Neural cell (in vitro differentiated cells): ENCODE data around the gene RPS18. TPM values are rescaled to one million over a fixed set of nuclear protein-coding genes. Genes with fewer than 3 reads are reported as not detected.

Experiments used
- H2AFZ ChIP-seq: fragments of 200-600, 300-800 bp; sonication (generic), shearing (Covaris generic); 2 replicates; pipeline ENCODE4 v1.6.0; 2014; ENCODE audit warnings: low read depth, mild to moderate bottlenecking, antibody characterized with exemption, low read length, moderate library complexity
- H3F3A ChIP-seq: fragments of 200-600 bp; shearing (Covaris generic); 2 replicates; pipeline ENCODE4 v1.6.1; 2016; ENCODE audit warnings: mild to moderate bottlenecking, moderate library complexity, mixed read lengths, antibody characterized with exemption, low read length; ENCODE audit not compliant: insufficient read depth, poor library complexity, severe bottlenecking
- H3K27ac ChIP-seq: fragments of 200-600, 300-800 bp; sonication (generic), shearing (Covaris generic); 2 replicates; pipeline ENCODE4 v1.5.1; 2014; ENCODE audit warnings: mild to moderate bottlenecking, low read length, moderate library complexity
- H3K27me3 ChIP-seq: fragments of 300-800, 200-600 bp; sonication (generic), shearing (Covaris generic); 2 replicates; pipeline ENCODE4 v1.6.0; 2014; ENCODE audit warnings: mild to moderate bottlenecking, low read depth, low read length, moderate library complexity; ENCODE audit not compliant: insufficient read depth
- H3K36me3 ChIP-seq: fragments of 300-800, 200-600 bp; sonication (generic), shearing (Covaris generic); 2 replicates; pipeline ENCODE4 v1.5.1; 2014; ENCODE audit warnings: mild to moderate bottlenecking, antibody characterized with exemption, low read length, moderate library complexity; ENCODE audit not compliant: insufficient read depth
- H3K4me2 ChIP-seq: fragments of 300-800, 200-600 bp; sonication (generic), shearing (Covaris generic); 2 replicates; pipeline ENCODE4 v1.6.0; 2014; ENCODE audit warnings: mild to moderate bottlenecking, low read length
- H3K4me3 ChIP-seq: fragments of 300-800, 200-600 bp; sonication (generic), shearing (Covaris generic); 2 replicates; pipeline ENCODE4 v1.5.1; 2014; ENCODE audit warnings: mild to moderate bottlenecking, low read length, moderate library complexity
- H3K79me2 ChIP-seq: fragments of 200-600 bp; shearing (Covaris generic); replicated peaks from 2 replicates; pipeline ENCODE4 v1.6.0; 2014; ENCODE audit warnings: mild to moderate bottlenecking, low read length, moderate library complexity; ENCODE audit not compliant: insufficient read depth
- H3K9ac ChIP-seq: fragments of 300-800, 200-600 bp; sonication (generic), shearing (Covaris generic); 2 replicates; pipeline ENCODE4 v1.6.1; 2016; ENCODE audit warnings: mild to moderate bottlenecking, low read length, mixed read lengths
- H3K9me2 ChIP-seq: fragments of 200-600 bp; shearing (Covaris generic); 2 replicates; pipeline ENCODE4 v1.6.1; 2016; ENCODE audit warnings: mild to moderate bottlenecking, low read length, mixed read lengths; ENCODE audit not compliant: insufficient read depth
- H3K9me3 ChIP-seq: fragments of 200-600, 300-800 bp; sonication (generic), shearing (Covaris generic); 2 replicates; pipeline ENCODE4 v1.6.1; 2016; ENCODE audit warnings: mild to moderate bottlenecking, mixed run types, low read length, moderate library complexity, mixed read lengths
- H4K20me1 ChIP-seq: fragments of 200-600 bp; shearing (Covaris generic); 2 replicates; pipeline ENCODE4 v1.6.1; 2016; ENCODE audit warnings: mild to moderate bottlenecking, mixed run types; ENCODE audit not compliant: insufficient read depth
- EP300 ChIP-seq: fragments of 450-650 bp; conservative IDR thresholded peaks from 2 replicates; pipeline ENCODE4 v1.6.1; 2014; ENCODE audit warnings: antibody characterized with exemption, mild to moderate bottlenecking, moderate library complexity; ENCODE audit not compliant: poor library complexity, severe bottlenecking
- EZH2 ChIP-seq: fragments of 200-600, 300-800 bp; shearing (Covaris generic), sonication (generic); IDR thresholded peaks from 2 replicates; pipeline ENCODE4 v1.6.1; 2014; ENCODE audit warnings: antibody characterized with exemption, low read length, borderline replicate concordance, mild to moderate bottlenecking; ENCODE audit not compliant: insufficient read depth, poor library complexity, severe bottlenecking
- MXI1 ChIP-seq: fragments of 450-650 bp; conservative IDR thresholded peaks from 2 replicates; pipeline ENCODE4 v1.6.1; 2014; ENCODE audit warnings: antibody characterized with exemption, mild to moderate bottlenecking; ENCODE audit not compliant: poor library complexity, severe bottlenecking
- POLR2AphosphoS5 ChIP-seq: IDR thresholded peaks from 2 replicates; pipeline ENCODE4 v1.6.1; 2012
- RAD21 ChIP-seq: fragments of 450-650 bp; conservative IDR thresholded peaks from 2 replicates; pipeline ENCODE4 v1.6.1; 2014; ENCODE audit warnings: antibody characterized with exemption, mild to moderate bottlenecking, moderate library complexity
- SMC3 ChIP-seq: fragments of 450-650 bp; conservative IDR thresholded peaks from 2 replicates; pipeline ENCODE4 v1.6.1; 2014; ENCODE audit warnings: antibody characterized with exemption, mild to moderate bottlenecking, moderate library complexity; ENCODE audit not compliant: poor library complexity
- TAF1 ChIP-seq: IDR thresholded peaks from 2 replicates; pipeline ENCODE4 v1.6.1; 2012; ENCODE audit warnings: low read depth
- polyA plus RNA-seq: library from polyadenylated mRNA; depleted of rRNA; stranded (reverse); fragments of >200 nt; gene quantifications from 2 replicates; pipeline ENCODE4 v1.2.3, GENCODE V29; 2014
- TF ChIP-seq, protein P1 (sequence below): IDR thresholded peaks from 2 replicates; pipeline ENCODE4 v1.6.1; 2012; ENCODE audit warnings: borderline replicate concordance
- TF ChIP-seq, protein P2 (sequence below): fragments of 450-650 bp; IDR thresholded peaks from 2 replicates; pipeline ENCODE4 v1.5.1; 2014; ENCODE audit warnings: antibody characterized with exemption, mild to moderate bottlenecking, moderate library complexity; ENCODE audit not compliant: poor library complexity, severe bottlenecking

Gene RPS18
- polyA plus RNA-seq, 1 donor from 2014 or later, result 2,078 TPM

DNA sequence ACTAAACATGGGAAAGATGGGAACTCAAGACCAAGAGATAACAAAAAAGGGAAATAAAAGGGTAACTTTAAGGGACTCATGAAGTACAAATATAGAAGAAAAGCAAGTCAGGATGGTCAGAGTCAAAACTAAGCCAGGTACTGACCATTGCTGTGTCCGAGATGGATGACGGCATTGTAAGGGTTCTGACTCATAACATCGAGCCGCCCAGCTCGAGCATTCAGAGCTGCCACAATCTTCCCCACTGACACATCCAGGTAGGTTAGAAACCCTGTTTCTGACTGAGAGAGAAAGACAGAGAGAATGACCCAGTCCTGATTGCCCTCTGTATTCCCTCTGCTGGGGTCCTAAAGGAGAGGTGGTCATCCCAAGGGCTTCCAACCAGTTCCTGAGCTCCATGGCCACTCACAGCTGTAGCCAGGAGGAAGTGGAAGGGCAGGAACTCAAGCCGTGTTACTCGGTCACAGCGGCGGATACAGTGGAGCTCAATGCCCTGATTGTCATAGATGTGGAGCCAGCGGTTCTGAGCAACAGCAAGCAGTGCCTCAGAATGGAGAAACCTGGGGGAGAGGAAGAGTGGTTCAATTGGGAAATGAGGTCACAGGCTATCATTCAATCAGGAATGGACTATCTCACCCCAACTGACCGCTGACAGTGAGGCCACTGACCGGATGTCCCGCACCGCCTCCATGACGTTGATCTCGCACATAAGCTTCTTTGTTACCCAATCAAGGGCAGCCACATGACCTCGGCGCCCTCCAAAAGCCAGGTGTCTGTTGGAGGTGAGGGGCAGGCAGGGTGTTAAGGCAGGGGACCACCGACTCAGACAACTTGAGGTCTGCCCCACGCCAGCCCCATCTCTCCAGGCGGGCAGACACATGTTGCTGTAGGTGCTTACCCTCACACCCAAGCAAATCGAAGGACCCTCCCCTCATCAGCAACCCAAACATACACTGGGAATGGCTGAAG lies 15.4 kb downstream of the RPS18 start:
- Histone ChIP-seq H3K9me2 (no peaks in the 10 kb centered on the region), H4K20me1 (no peaks in the 10 kb centered on the region), H2AFZ (no peak overlapping the region), H3K27me3 (no peaks in the 10 kb centered on the region), H3K9ac (no peak overlapping the region), H3K36me3 (no peaks in the 10 kb centered on the region), H3K27ac (no peak overlapping the region), H3K4me2 (no peak overlapping the region), H3K79me2 (peaks cover 11% of the 10 kb centered on the region), H3K9me3 (no peaks in the 10 kb centered on the region), H3K4me3 (no peak overlapping the region), H3F3A (no peaks in the 10 kb centered on the region)
- TF ChIP-seq TAF1 (no peak), POLR2AphosphoS5 (no peak), EZH2 (no peak), RAD21 (no peak), SMC3 (no peak), MXI1 (no peak), EP300 (no peak)
- TF ChIP-seq, protein P1, sequence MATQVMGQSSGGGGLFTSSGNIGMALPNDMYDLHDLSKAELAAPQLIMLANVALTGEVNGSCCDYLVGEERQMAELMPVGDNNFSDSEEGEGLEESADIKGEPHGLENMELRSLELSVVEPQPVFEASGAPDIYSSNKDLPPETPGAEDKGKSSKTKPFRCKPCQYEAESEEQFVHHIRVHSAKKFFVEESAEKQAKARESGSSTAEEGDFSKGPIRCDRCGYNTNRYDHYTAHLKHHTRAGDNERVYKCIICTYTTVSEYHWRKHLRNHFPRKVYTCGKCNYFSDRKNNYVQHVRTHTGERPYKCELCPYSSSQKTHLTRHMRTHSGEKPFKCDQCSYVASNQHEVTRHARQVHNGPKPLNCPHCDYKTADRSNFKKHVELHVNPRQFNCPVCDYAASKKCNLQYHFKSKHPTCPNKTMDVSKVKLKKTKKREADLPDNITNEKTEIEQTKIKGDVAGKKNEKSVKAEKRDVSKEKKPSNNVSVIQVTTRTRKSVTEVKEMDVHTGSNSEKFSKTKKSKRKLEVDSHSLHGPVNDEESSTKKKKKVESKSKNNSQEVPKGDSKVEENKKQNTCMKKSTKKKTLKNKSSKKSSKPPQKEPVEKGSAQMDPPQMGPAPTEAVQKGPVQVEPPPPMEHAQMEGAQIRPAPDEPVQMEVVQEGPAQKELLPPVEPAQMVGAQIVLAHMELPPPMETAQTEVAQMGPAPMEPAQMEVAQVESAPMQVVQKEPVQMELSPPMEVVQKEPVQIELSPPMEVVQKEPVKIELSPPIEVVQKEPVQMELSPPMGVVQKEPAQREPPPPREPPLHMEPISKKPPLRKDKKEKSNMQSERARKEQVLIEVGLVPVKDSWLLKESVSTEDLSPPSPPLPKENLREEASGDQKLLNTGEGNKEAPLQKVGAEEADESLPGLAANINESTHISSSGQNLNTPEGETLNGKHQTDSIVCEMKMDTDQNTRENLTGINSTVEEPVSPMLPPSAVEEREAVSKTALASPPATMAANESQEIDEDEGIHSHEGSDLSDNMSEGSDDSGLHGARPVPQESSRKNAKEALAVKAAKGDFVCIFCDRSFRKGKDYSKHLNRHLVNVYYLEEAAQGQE, result no peak
- TF ChIP-seq, protein P2, sequence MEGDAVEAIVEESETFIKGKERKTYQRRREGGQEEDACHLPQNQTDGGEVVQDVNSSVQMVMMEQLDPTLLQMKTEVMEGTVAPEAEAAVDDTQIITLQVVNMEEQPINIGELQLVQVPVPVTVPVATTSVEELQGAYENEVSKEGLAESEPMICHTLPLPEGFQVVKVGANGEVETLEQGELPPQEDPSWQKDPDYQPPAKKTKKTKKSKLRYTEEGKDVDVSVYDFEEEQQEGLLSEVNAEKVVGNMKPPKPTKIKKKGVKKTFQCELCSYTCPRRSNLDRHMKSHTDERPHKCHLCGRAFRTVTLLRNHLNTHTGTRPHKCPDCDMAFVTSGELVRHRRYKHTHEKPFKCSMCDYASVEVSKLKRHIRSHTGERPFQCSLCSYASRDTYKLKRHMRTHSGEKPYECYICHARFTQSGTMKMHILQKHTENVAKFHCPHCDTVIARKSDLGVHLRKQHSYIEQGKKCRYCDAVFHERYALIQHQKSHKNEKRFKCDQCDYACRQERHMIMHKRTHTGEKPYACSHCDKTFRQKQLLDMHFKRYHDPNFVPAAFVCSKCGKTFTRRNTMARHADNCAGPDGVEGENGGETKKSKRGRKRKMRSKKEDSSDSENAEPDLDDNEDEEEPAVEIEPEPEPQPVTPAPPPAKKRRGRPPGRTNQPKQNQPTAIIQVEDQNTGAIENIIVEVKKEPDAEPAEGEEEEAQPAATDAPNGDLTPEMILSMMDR, result no peak

DNA sequence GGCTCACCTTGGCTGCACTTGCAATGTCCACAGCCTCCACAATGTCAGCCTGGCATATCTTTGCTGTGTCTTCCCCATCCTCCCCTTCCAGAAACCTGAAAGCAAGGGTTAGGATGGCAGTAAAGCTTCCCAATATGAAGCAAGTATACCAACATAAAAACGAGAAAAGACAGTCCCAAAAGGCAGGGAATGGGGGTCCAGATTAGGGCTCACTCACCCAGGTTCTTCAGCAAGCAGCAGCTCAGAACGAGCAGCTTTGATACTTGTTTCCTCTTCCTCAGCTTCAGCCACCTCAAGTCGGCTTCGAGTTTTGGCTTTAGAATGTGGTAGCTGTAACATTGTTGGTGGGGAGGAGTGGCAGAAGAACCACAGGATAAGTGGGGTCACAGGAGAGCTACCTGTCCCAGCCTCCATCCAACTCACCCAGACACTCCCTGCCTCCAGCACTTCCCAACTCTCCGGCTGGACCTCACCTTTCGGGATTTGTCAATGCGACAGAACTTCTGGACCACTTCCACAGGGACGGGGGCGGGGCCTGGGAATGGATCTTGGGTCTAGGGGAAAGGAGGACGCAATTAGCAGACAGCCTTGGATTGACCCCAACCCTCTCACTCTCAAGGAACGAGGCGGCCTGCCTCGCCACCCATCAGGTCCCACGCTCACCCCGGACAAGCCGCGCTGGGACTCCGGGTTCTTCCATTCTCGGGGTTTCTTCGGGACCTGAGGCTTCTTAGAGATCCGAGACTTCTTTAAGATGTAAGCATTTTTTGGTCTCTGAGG lies 16.5 kb downstream of the RPS18 start:
- peak overlapping the region; percentile 81 for H3K4me2 ChIP-seq
- H3K27ac ChIP-seq, result no peak overlapping the region
- no peaks in the 10 kb centered on the region for H3K36me3 ChIP-seq
- no peaks in the 10 kb centered on the region for H3F3A ChIP-seq
- peak overlapping the region; percentile 62 for H2AFZ ChIP-seq
- H3K9me2 ChIP-seq, result no peaks in the 10 kb centered on the region
- no peaks in the 10 kb centered on the region for H3K27me3 ChIP-seq
- TF ChIP-seq SMC3 (no peak), EP300 (no peak), MXI1 (no peak), EZH2 (no peak), RAD21 (no peak), POLR2AphosphoS5 (no peak), TAF1 (no peak)
- TF ChIP-seq, protein P2, result no peak
- TF ChIP-seq, protein P1, result no peak
- peaks cover 11% of the 10 kb centered on the region for H3K79me2 ChIP-seq
- peak overlapping the region; percentile 82 for H3K4me3 ChIP-seq
- H3K9me3 ChIP-seq, result no peaks in the 10 kb centered on the region
- no peaks in the 10 kb centered on the region for H4K20me1 ChIP-seq
- H3K9ac ChIP-seq, result peak overlapping the region; percentile 73
